ENCODE measurements around the gene FKBP8.

GRCh38 chr19:18559685-18560084 is 16.3 kb upstream of the FKBP8 start:
- TF ChIP-seq CTCF (IDR thresholded peaks at IDR 0.05) (no peak), POLR2A (IDR thresholded peaks at IDR 0.05) (no peak)
